SU-DHL-6 (cell line): ENCODE measurements around the gene FAM170B.

ENCODE experiments used
- CTCF ChIP-seq: fragments of 200-600 bp; sonication (generic); IDR thresholded peaks from one replicate; pipeline ENCODE4 v1.5.1; 2017; ENCODE audit warnings: antibody characterized with exemption, mild to moderate bottlenecking, low read length, moderate library complexity; ENCODE audit not compliant: insufficient read depth, poor library complexity, severe bottlenecking
- EZH2phosphoT487 ChIP-seq: fragments of 200-600 bp; sonication (generic), shearing (Covaris generic); conservative IDR thresholded peaks from 2 replicates; pipeline ENCODE4 v1.6.1; 2018; ENCODE audit warnings: mild to moderate bottlenecking, antibody characterized with exemption, low read length, moderate library complexity, mixed read lengths

DNA sequence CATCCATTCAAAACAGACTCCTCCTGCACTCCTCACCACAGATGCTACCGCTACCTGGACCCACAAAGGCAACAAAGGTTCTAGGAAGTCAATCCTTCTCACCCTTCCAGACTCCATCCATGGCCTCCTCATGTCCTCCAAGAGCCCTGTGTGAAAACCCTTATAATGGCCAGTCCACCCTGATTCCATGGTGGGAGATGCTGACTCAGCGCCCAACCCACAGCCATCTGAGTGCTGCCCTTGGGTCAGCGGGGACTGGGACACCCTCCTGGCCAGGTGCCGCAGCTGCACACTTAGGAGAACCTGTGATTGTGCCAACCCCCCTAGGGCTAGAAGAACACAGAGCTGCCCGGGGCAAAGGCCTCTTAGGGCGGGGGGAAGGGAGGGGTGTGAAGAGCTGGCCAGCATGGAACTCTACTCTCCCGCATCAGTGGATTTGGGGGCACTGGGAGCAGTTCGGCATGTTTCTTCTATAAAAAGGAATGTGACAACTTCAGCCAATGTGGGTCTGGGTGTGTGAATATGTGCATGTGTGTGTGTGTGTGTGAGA, 29.0 kb upstream of the FAM170B start:
- TF ChIP-seq CTCF = no peak
- no peak for TF ChIP-seq EZH2phosphoT487
